B cell (primary cell): ENCODE results near the gene MVD. TPM values are rescaled to one million over a fixed set of nuclear protein-coding genes. Genes with fewer than 3 reads are reported as not detected.

Experiments
- ATAC-seq: fragments of 200-7000 bp; cut with Tn5 transposase; one replicate; pipeline ENCODE4 v1.10.0; 2021; ENCODE audit warnings: low read depth, mild to moderate bottlenecking, moderate number of reproducible peaks, moderate library complexity
- CTCF ChIA-PET: fragments of 350-600 bp; sonication (Branson Sonifier 250); formaldehyde crosslinking; loops from one replicate; lab custom pipeline; 2021; ENCODE audit warnings: antibody characterized with exemption, inconsistent platforms; lab: Charles Lee
- POLR2A ChIA-PET: fragments of 350-600 bp; sonication (Branson Sonifier 250); formaldehyde crosslinking; loops from one replicate; lab custom pipeline; 2021; ENCODE audit warnings: antibody characterized with exemption; lab: Charles Lee
- DNase-seq: peaks from one replicate; pipeline ENCODE4 v3.0.0; 2013
- H2AFZ ChIP-seq: 2 replicates; pipeline ENCODE4 v1.6.1; 2012; ENCODE audit warnings: mild to moderate bottlenecking, low read depth, low read length; ENCODE audit not compliant: insufficient read depth, poor library complexity, severe bottlenecking
- H3K27ac ChIP-seq, 2 donors: 1 replicate in 1 of 2; 2 replicates in 1 of 2; pipeline ENCODE4 v1.5.1; 2012 to 2013; ENCODE audit warnings: low read length in 2 of 2, mild to moderate bottlenecking in 2 of 2, moderate library complexity in 1 of 2
- H3K27me3 ChIP-seq, 4 experiments: fragments of 200-600 bp in 1 of 4; sonication (generic) in 1 of 4; replicated peaks in 1 of 4; 1 replicate in 2 of 4; 2 replicates in 2 of 4; pipeline versions ENCODE4 v1.6.1 to v1.7.0; 2013 to 2016; ENCODE audit warnings: low read length in 3 of 4, mild to moderate bottlenecking in 2 of 4, mixed read lengths in 1 of 4, moderate library complexity in 1 of 4; ENCODE audit not compliant: insufficient read depth in 4 of 4, control insufficient read depth in 3 of 4; ENCODE audit errors: control extremely low read depth in 1 of 4
- H3K36me3 ChIP-seq, 2 experiments: replicated peaks in 1 of 2; 1 replicate in 1 of 2; 2 replicates in 1 of 2; pipeline versions ENCODE4 v1.6.1 to v1.7.1; 2013; ENCODE audit warnings: low read length in 1 of 2; ENCODE audit not compliant: insufficient read depth in 2 of 2, control insufficient read depth in 1 of 2; ENCODE audit errors: control extremely low read depth in 1 of 2, extremely low read depth in 1 of 2
- H3K4me1 ChIP-seq, 2 donors: fragments of 200-600 bp in 1 of 2; sonication (generic) in 1 of 2; 1 replicate in 1 of 2; 2 replicates in 1 of 2; pipeline versions ENCODE4 v1.5.1 to v1.6.1; 2013 to 2017; ENCODE audit warnings: low read length in 2 of 2; ENCODE audit not compliant: control insufficient read depth in 2 of 2, insufficient read depth in 2 of 2
- H3K4me2 ChIP-seq: replicated peaks from 2 replicates; pipeline ENCODE3; 2012; ENCODE audit warnings: mild to moderate bottlenecking, low read depth, low read length; ENCODE audit not compliant: poor library complexity, severe bottlenecking
- H3K4me3 ChIP-seq, 5 experiments: fragments of 200-600 bp in 1 of 5; sonication (generic) in 1 of 5; 1 replicate in 3 of 5; 2 replicates in 2 of 5; pipeline versions ENCODE4 v1.5.1 to v1.7.0; 2011 to 2016; ENCODE audit warnings: low read length in 4 of 5, mild to moderate bottlenecking in 4 of 5, low read depth in 2 of 5, control low read depth in 1 of 5, moderate library complexity in 1 of 5; ENCODE audit not compliant: insufficient read depth in 1 of 5; ENCODE audit errors: control extremely low read depth in 1 of 5, extremely low read depth in 1 of 5
- H3K79me2 ChIP-seq: fragments of 200-600 bp; sonication (generic); one replicate; pipeline ENCODE4 v1.6.0; 2016; ENCODE audit warnings: low read length; ENCODE audit not compliant: control insufficient read depth, insufficient read depth
- H3K9ac ChIP-seq: fragments of 200-600 bp; sonication (generic); 2 replicates; pipeline ENCODE4 v1.6.1; 2017; ENCODE audit warnings: mild to moderate bottlenecking, low read length, moderate library complexity
- H3K9me3 ChIP-seq, 3 donors: one replicate each; pipeline versions ENCODE4 v1.6.1 to v1.7.1; 2013; ENCODE audit warnings: low read length in 2 of 3; ENCODE audit not compliant: control insufficient read depth in 2 of 3, insufficient read depth in 1 of 3; ENCODE audit errors: control extremely low read depth in 1 of 3
- H4K20me1 ChIP-seq: 2 replicates; pipeline ENCODE4 v1.6.0; 2012; ENCODE audit warnings: mild to moderate bottlenecking, low read length; ENCODE audit not compliant: insufficient read depth, control insufficient read depth, poor library complexity, severe bottlenecking
- H3K27ac Mint-ChIP-seq: one replicate; pipeline ENCODE4 v1.8.0; 2021; ENCODE audit warnings: mixed read lengths
- H3K27me3 Mint-ChIP-seq: one replicate; pipeline ENCODE4 v1.8.0; 2021; ENCODE audit warnings: mixed read lengths
- H3K4me1 Mint-ChIP-seq: one replicate; pipeline ENCODE4 v1.8.0; 2021; ENCODE audit warnings: mixed read lengths
- H3K4me3 Mint-ChIP-seq: one replicate; pipeline ENCODE4 v1.8.0; 2021; ENCODE audit warnings: mixed read lengths
- H3K9me3 Mint-ChIP-seq: one replicate; pipeline ENCODE4 v1.8.0; 2022; ENCODE audit warnings: mixed read lengths; ENCODE audit not compliant: insufficient read depth
- CTCF ChIP-seq: fragments of 200-600 bp; IDR thresholded peaks from one replicate; pipeline ENCODE4 v1.8.0; 2022; ENCODE audit warnings: antibody characterized with exemption, mild to moderate bottlenecking
- EZH2 ChIP-seq: IDR thresholded peaks from 2 replicates; pipeline ENCODE4 v1.6.1; 2012; ENCODE audit warnings: borderline replicate concordance, low read depth, mild to moderate bottlenecking, moderate library complexity, low read length; ENCODE audit not compliant: insufficient read depth, poor library complexity, severe bottlenecking
- WGBS: methylation state at CpG from one replicate; pipeline ENCODE4 v1.1.5; 2013; ENCODE audit warnings: missing lambda C conversion rate; ENCODE audit not compliant: insufficient coverage; 5-methylcytosine and 5-hydroxymethylcytosine counted together
- intact Hi-C: fragments of 100-400 bp; cut with micrococcal nuclease; formaldehyde crosslinking; loops from one replicate; pipeline ENCODE4 v1.10.0; 2022
- polyA plus RNA-seq: library from polyadenylated mRNA; depleted of rRNA; stranded (reverse); fragments of >200 nt; gene quantifications from 2 replicates; pipeline ENCODE4 v1.2.3, GENCODE V29; 2012
- total RNA-seq, 2 donors: library from RNA; stranded (reverse); fragments of 120-200 nt in 1 of 2; gene quantifications; 1 replicate in 1 of 2; 2 replicates in 1 of 2; pipeline versions ENCODE4 v1.2.3 to v1.2.4, GENCODE V29; 2013 to 2022

Gene MVD
- total and polyA plus RNA-seq, 2 donors (not counting 1 experiment from before 2014, with no cell fraction given): 40.9 to 95.4 TPM

GRCh38 chr16:88606148-88606757 is 56.6 kb downstream of the MVD start:
- H2AFZ ChIP-seq: no peak overlapping the region
- no peak for TF ChIP-seq EZH2
- TF ChIP-seq CTCF: no peak
- no peak overlapping the region for H3K9ac ChIP-seq
- peaks cover 7 to 18% of the 10 kb centered on the region in 2 donors for H3K4me1 ChIP-seq
- no peak for DNase-seq
- peaks cover 61% of the 10 kb centered on the region for H3K79me2 ChIP-seq
- no peak overlapping the region for H3K27ac ChIP-seq
- intact Hi-C loops: no loop called here
- H3K27me3 ChIP-seq: no peaks in the 10 kb centered on the region
- 97% methylated on average over 17 of the region's 17 CpGs for WGBS
- H3K4me2 ChIP-seq: no peak overlapping the region
- H3K36me3 ChIP-seq: peaks cover 0 to 53% of the 10 kb centered on the region in 2 experiments
- Mint-ChIP-seq H3K27ac (no peak overlapping the region), H3K27me3 (no peaks in the 10 kb centered on the region), H3K4me1 (peaks cover 17% of the 10 kb centered on the region), H3K4me3 (no peak overlapping the region), H3K9me3 (no peaks in the 10 kb centered on the region)
- no peak for ATAC-seq
- H3K9me3 ChIP-seq: no peaks in the 10 kb centered on the region
- CTCF ChIA-PET: no interaction called here
- H3K4me3 ChIP-seq: no peak overlapping the region
- H4K20me1 ChIP-seq: peaks cover 42% of the 10 kb centered on the region
- POLR2A ChIA-PET: no interaction called here

- Mint-ChIP-seq H3K27ac (no peak overlapping the region), H3K27me3 (no peaks in the 10 kb centered on the region), H3K4me1 (peaks cover 17% of the 10 kb centered on the region), H3K4me3 (no peak overlapping the region), H3K9me3 (no peaks in the 10 kb centered on the region)
- no peak overlapping the region for H2AFZ ChIP-seq
- no peak overlapping the region for H3K4me3 ChIP-seq
- no peak overlapping the region for H3K4me2 ChIP-seq
- H3K79me2 ChIP-seq: peaks cover 61% of the 10 kb centered on the region
- no peaks in the 10 kb centered on the region for H3K9me3 ChIP-seq
- intact Hi-C loops: no loop called here
- H3K36me3 ChIP-seq: peaks cover 0 to 54% of the 10 kb centered on the region in 2 experiments
- no peak for ATAC-seq
- 98% methylated on average over 10 of the region's 20 CpGs for WGBS
- ChIA-PET CTCF (no interaction called here), POLR2A (no interaction called here)
- no peak overlapping the region for H3K27ac ChIP-seq
- H4K20me1 ChIP-seq: peaks cover 44% of the 10 kb centered on the region
- no peaks in the 10 kb centered on the region for H3K27me3 ChIP-seq
- H3K4me1 ChIP-seq: peaks cover 7 to 18% of the 10 kb centered on the region in 2 donors
- no peak for DNase-seq
- H3K9ac ChIP-seq: no peak overlapping the region
- no peak for TF ChIP-seq CTCF
- TF ChIP-seq EZH2: no peak
Measured at GRCh38 chr16:88605186-88606147, 57.4 kb downstream of the MVD start.
